NCI-H69 (cell line): Measurements from ENCODE around the gene C1QA.

Experiments
- DNase-seq: peaks from one replicate; lab custom pipeline; 2025; lab: John Stamatoyannopoulos, UW

The C1QA gene

GRCh38 chr1:22612671-22613571 lies 23.5 kb upstream of the C1QA start:
- DNase-seq = peak; percentile 94

DNA sequence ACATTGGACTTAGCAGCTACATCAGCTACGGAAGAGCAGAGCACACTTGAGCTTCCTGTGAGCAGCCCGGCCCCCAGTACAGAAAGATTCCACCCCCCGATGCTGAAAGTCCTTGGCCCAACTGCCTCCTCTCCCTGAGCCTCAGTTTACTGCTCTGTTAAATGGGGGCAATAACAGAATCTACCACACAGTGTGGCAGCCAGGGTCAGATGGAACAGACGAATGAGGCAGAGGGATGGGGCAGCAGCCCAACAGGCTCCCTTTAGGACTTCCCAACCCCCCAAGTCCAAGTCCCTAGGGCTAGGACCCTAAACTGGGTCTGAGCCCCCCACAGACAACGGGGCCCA lies 22.9 kb upstream of the C1QA start:
- DNase-seq = no peak

DNA sequence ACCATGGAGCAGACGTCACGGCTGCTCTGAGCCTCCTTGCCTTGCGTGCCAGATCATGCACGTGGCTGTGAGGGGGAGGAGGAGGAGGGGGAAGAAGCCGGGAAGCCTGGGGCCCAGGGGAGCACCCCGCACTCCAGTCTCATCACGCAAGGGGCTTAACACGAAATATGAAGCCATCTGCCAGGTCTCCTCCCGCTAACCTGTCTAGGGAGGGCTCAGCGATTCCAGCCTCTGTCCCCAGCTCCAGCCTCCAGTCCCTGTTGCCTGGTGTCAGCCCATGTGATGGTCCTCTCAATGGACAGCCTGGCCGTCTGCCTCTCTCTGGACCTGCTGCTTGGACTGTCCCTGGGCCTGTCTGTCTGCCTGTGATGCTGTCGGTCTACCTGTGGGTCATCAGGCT lies 22.5 kb upstream of the C1QA start:
- peak; percentile 58 for DNase-seq

- DNase-seq = no peak
Observed at GRCh38 chr1:22615886-22616285, 20.5 kb upstream of the C1QA start.

DNA sequence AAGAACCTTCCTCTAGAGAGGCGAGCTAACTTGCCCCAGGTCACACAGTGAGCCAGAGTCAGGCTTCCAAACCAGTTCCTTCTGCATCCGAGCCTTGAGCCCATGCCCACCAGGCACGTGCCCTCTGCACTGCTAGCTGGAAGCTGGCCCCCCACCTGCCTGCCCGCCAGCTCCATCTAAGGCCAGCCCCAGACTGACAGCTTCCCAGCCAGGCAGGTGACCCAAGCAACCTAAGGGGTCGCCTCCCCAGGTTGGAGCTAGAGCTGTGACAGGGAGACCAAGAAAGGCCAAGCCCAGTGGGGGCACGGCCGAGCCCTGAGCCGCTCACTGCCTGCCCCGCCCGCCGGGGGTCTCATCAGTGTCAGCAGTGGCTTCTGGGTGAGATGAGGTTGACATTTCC lies 19.9 kb upstream of the C1QA start:
- no peak for DNase-seq

- peak; percentile 66 for DNase-seq
Observed at GRCh38 chr1:22618056-22618455, 18.4 kb upstream of the C1QA start.

- DNase-seq = no peak
Observed at GRCh38 chr1:22619252-22619651, 17.2 kb upstream of the C1QA start.

GRCh38 chr1:22619798-22620197 lies 16.6 kb upstream of the C1QA start:
- DNase-seq = no peak

DNA sequence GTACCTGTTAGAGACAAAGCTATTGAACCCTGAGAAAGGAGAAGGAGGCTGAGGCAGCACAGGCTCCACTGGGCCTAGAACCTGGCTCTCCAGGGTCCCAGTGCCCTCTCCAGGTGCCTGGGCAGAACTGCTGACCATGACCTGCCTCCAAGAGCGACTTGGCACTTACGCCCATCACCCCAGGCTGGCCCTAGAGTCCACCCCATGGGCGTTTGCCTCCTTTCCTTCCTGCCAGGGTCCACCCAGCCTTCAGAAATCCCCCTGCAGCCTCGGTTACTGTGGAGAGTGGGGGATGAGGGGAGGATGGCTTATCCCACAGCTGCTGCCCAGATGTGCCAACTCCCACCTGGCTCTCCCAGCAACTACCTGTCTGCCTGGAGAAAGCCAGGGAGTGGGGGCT lies 14.7 kb upstream of the C1QA start:
- no peak for DNase-seq

GRCh38 chr1:22625262-22625925 lies 11.0 kb upstream of the C1QA start:
- DNase-seq = no peak

GRCh38 chr1:22626237-22627157 lies 9.9 kb upstream of the C1QA start:
- DNase-seq = peak; percentile 76

DNA sequence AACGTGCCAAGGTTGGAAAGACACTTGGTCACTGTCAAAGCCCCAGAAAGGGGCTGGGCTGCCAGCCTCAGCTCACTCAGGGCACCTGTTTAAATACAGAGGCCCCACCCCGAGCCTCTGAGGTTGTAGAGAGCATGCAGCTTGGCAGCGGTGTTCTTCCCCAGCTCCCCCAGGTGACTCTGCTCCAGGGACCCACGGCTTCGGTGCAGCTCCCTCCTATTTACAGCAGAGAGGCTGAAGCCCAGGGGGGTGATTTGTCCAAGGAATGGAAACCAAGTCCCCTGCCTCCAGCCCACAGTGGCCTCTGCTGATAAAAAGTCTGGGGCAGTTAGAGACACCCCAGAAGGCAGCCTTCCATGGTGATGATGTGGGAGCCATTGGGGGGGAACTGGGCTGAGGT lies 9.1 kb upstream of the C1QA start:
- DNase-seq = peak; percentile 79

DNA sequence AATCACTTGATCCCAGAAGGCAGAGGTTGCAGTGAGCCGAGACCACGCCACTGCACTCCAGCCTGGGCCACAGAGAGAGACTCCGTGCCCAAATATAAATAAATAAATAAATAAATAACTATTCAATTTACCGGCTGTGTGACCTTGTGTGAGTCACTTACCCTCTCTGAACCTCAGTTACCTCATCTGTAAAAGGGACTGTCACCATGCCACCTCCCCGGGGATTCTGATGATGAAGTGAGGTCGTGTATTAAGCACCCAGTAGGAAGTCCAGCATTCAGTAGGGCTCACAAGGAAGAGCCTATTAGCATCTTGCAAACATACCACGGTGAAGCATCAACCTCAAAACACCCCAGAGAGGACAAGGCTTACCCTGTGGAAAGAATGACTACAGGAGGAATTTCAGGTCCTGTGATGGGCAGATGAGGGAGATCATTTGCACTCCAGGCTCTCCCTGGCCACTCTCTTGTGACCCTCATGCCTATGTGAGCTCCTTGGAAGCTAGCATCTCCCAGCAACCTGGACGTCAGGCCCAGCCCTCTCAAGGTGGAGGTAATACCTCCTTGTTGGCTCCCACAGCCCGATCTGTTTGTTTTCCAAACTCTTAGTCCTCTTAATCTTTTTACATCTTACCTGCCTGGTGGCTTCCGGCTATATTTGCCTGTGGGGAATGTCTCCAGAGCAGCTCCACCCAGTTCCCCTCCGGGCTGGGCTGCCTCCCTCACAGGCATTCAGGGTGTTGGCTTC lies 7.6 kb upstream of the C1QA start:
- DNase-seq = peak; percentile 46

DNA sequence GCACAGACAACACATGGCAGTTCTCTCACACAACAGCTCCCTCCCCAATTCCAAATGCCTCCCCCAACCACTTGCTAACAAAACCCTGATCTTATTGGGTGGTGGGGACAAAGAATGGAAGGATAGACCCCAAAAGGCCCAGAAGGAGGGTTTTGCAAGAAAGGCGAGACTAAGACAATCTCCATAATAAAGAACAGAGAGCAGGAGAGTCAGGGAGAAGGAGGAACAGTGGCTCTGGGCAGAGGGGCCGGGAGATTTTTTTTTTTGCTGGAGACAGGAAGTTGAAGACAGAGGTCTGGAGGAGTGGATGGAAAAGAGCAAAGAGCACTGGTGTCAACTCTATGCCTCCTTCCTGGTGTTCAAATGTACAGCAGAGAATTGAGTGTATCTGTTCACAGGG lies 6.5 kb upstream of the C1QA start:
- no peak for DNase-seq

DNA sequence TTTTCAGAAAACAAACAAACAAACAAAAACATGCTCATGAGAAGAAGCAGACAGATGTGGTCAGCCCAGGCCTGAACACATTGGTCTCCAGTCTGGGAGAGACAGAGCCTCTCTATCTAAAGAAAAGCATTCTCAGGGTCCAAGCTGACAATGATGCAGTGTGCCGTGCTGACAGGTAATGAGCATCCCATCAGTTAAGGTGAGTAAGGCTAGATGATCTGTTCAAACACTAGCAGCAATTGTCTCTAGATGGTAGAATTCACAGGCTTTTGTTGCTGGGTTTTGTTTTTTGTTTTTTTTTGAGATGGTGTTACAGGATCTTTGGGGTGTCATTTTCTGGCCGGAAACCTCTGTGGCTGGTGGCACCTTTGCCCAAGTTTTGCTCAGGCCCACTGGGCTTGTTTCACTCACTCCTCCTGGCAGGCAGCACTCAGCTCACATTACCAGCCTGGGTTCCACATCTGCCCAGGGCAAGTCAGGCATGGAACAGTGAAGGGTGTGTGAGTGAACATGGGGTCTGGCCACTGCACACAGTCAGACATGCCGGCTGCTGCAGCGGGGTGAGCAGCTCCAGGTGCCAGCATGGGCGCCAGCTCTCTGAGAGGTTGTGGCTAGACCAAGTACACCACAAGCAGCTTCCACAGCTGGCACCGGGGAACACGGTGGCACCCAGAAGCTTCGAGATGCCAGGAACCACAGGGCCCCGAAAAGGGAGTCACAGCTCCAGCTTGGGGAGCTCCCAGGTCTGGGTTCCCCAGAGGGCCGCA lies 2.5 kb upstream of the C1QA start:
- DNase-seq = no peak

DNA sequence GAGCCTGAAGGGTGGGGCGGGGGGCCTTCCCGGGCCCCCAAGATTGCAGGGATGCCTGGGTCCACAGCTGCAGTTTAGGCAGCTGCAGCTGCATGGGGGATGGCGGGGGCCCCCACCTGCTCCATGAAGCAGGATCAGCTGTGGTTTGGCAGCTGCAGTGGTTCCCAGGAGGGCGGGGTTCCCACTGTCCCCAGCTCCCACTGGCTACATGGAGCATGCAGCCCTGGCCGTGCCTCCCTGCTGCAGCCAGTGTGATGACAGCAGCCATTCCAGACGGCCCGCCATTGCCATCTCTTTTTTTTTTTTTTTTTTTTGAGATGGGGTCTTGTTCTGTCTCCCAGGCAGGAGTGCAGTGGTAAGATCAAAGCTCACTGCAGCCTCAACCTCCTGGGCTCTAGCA lies 992 bp upstream of the C1QA start:
- no peak for DNase-seq

DNA sequence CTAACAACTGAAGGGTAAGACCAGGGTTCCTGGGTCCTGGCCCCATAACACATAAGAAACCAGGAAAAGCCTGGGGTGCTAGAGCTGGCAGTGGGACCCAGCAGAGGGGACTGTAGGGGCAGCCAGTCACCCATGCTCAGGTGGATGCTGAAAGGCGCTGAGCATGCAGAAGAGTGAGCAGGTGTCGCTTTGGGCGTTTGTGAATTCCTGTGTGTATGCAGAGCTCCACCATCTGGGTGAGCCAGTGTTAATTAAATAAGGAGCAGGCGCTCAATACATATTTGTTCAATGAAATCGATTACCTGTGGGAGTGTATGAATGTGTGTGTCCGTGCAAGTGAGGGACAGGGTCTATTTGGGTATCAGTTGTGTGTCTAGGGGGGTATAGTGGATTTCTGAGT lies 499 bp downstream of the C1QA start:
- DNase-seq = peak; percentile 74

- no peak for DNase-seq
Observed at GRCh38 chr1:22637907-22638445, 1.5 kb downstream of the C1QA start.

DNA sequence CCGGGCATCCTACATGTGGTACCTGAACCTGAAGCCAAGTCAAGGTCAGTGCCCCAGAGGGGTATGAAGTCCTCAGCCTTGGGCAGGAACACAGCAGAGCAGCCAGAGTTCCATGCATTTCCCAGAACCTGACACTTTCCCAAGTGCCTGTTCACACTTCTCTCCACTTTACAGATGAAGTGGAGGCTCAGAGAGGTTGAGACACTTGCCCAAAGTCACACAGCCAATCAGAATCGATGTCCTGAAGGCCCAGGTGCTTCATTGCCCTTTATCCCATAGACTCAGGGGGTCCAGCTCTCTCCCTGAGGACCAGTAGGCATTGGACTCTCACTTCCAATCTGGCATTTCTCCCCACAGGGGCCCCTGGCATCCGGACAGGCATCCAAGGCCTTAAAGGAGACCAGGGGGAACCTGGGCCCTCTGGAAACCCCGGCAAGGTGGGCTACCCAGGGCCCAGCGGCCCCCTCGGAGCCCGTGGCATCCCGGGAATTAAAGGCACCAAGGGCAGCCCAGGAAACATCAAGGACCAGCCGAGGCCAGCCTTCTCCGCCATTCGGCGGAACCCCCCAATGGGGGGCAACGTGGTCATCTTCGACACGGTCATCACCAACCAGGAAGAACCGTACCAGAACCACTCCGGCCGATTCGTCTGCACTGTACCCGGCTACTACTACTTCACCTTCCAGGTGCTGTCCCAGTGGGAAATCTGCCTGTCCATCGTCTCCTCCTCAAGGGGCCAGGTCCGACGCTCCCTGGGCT lies 2.2 kb downstream of the C1QA start:
- no peak for DNase-seq

GRCh38 chr1:22639286-22639685 lies 2.9 kb downstream of the C1QA start:
- peak; percentile 28 for DNase-seq
